GM19240 (cell line): Measurements from ENCODE around the gene GAS2.

Experiments used
- DNase-seq: peaks from one replicate; pipeline ENCODE4 v3.0.0; 2011; ENCODE audit warnings: low spot score; ENCODE audit not compliant: insufficient read length

GAS2 gene

GRCh38 chr11:22671751-22672150 is 5.3 kb downstream of the GAS2 start:
- DNase-seq = no peak

- no peak for DNase-seq
Observed at GRCh38 chr11:22674470-22675439, 8.3 kb downstream of the GAS2 start.

- no peak for DNase-seq
Observed at GRCh38 chr11:22677153-22677903, 10.9 kb downstream of the GAS2 start.

- no peak for DNase-seq
Observed at GRCh38 chr11:22680628-22681027, 14.2 kb downstream of the GAS2 start.

GRCh38 chr11:22681281-22681812 is 14.9 kb downstream of the GAS2 start:
- no peak for DNase-seq

GRCh38 chr11:22684082-22684481 is 17.7 kb downstream of the GAS2 start:
- DNase-seq = no peak

- no peak for DNase-seq
Observed at GRCh38 chr11:22685111-22685510, 18.7 kb downstream of the GAS2 start.

GRCh38 chr11:22688914-22689313 is 22.5 kb downstream of the GAS2 start:
- DNase-seq = no peak

- DNase-seq = no peak
Observed at GRCh38 chr11:22690257-22690656, 23.8 kb downstream of the GAS2 start.

GRCh38 chr11:22690871-22691270 is 24.5 kb downstream of the GAS2 start:
- no peak for DNase-seq

GRCh38 chr11:22699388-22699787 is 33.0 kb downstream of the GAS2 start:
- no peak for DNase-seq

GRCh38 chr11:22702031-22702430 is 35.6 kb downstream of the GAS2 start:
- DNase-seq = no peak

- DNase-seq = no peak
Observed at GRCh38 chr11:22703040-22703439, 36.6 kb downstream of the GAS2 start.

- no peak for DNase-seq
Observed at GRCh38 chr11:22703591-22703990, 37.2 kb downstream of the GAS2 start.

- DNase-seq = no peak
Observed at GRCh38 chr11:22707119-22707899, 40.9 kb downstream of the GAS2 start.

GRCh38 chr11:22711071-22711770 is 44.8 kb downstream of the GAS2 start:
- DNase-seq = no peak

- no peak for DNase-seq
Observed at GRCh38 chr11:22711880-22712279, 45.5 kb downstream of the GAS2 start.

GRCh38 chr11:22713336-22713735 is 46.9 kb downstream of the GAS2 start:
- DNase-seq = no peak

GRCh38 chr11:22715971-22716370 is 49.6 kb downstream of the GAS2 start:
- DNase-seq = no peak

GRCh38 chr11:22720457-22720856 is 54.0 kb downstream of the GAS2 start:
- no peak for DNase-seq

GRCh38 chr11:22723274-22723673 is 56.9 kb downstream of the GAS2 start:
- no peak for DNase-seq
